Measurements from ENCODE around the gene FBRSL1.
"Not testable (repeated sequence)": the region's sequence is repeated elsewhere in the genome, so short reads cannot be mapped to it uniquely, and the experiment has no call there.

DNA sequence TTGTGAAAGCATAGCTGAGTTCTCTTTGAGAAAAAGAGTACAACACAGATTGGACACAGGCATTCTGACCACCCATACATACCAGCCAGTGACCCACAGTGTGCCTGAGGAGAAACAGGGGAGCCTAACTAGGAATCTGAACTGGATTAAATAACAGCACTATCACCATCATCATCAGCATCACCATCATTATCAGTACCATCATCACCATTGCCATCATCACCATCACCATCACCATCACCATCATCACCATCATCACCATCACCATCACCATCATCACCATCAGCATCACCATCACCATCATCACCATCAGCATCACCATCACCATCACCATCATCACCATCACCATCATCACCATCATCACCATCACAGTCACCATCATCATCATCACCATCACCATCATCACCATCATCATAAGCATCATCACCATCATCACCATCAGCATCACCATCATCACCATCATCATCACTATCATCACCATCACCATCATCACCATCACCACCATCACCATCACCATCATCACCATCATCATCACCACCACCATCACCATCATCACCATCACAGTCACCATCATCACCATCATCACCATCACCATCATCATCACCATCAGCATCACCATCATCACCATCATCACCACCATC, 26.5 kb upstream of the FBRSL1 start:
- TF ChIP-seq POLR2A (IDR thresholded peaks at IDR 0.05), result not testable (repeated sequence)
- TF ChIP-seq, protein P1, sequence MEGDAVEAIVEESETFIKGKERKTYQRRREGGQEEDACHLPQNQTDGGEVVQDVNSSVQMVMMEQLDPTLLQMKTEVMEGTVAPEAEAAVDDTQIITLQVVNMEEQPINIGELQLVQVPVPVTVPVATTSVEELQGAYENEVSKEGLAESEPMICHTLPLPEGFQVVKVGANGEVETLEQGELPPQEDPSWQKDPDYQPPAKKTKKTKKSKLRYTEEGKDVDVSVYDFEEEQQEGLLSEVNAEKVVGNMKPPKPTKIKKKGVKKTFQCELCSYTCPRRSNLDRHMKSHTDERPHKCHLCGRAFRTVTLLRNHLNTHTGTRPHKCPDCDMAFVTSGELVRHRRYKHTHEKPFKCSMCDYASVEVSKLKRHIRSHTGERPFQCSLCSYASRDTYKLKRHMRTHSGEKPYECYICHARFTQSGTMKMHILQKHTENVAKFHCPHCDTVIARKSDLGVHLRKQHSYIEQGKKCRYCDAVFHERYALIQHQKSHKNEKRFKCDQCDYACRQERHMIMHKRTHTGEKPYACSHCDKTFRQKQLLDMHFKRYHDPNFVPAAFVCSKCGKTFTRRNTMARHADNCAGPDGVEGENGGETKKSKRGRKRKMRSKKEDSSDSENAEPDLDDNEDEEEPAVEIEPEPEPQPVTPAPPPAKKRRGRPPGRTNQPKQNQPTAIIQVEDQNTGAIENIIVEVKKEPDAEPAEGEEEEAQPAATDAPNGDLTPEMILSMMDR (IDR thresholded peaks at IDR 0.05), result not testable (repeated sequence)
